ENCODE data around the gene OR5C1.

Gene OR5C1

DNA sequence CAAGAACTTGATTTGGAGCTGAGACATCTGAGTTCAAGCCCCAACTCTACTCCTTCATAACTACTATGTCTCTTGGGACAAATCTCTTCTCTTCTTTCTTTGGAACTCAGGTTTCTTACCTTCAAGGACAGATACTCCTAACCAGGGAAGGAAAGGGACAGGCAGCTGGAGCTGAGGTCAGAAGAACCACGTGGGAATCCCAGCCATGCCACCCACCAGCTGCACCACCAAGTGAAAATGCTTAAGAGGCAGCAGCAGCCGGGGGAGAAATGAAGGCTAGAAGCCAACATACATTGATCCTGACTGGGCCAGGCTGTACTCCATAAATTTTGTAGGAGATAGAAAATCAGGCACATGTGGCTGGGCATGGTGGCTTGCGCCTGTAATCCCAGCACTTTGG lies 9.6 kb upstream of the OR5C1 start:
- peaks cover 4% of the 10 kb centered on the region for H3K27me3 ChIP-seq (ENCODE audit: insufficient read depth, low read depth, severe bottlenecking)
- no peaks in the 10 kb centered on the region for H3K36me3 ChIP-seq
- no peak overlapping the region for H3K4me3 ChIP-seq (ENCODE audit: low read depth, low read length)
- TF ChIP-seq, protein P1, sequence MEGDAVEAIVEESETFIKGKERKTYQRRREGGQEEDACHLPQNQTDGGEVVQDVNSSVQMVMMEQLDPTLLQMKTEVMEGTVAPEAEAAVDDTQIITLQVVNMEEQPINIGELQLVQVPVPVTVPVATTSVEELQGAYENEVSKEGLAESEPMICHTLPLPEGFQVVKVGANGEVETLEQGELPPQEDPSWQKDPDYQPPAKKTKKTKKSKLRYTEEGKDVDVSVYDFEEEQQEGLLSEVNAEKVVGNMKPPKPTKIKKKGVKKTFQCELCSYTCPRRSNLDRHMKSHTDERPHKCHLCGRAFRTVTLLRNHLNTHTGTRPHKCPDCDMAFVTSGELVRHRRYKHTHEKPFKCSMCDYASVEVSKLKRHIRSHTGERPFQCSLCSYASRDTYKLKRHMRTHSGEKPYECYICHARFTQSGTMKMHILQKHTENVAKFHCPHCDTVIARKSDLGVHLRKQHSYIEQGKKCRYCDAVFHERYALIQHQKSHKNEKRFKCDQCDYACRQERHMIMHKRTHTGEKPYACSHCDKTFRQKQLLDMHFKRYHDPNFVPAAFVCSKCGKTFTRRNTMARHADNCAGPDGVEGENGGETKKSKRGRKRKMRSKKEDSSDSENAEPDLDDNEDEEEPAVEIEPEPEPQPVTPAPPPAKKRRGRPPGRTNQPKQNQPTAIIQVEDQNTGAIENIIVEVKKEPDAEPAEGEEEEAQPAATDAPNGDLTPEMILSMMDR (IDR thresholded peaks at IDR 0.05; ENCODE audit: low read depth, low read length), result no peak
- no peak overlapping the region for H3K27ac ChIP-seq
- no peak for DNase-seq
- H3K9me3 ChIP-seq (ENCODE audit: severe bottlenecking), result no peaks in the 10 kb centered on the region

DNA sequence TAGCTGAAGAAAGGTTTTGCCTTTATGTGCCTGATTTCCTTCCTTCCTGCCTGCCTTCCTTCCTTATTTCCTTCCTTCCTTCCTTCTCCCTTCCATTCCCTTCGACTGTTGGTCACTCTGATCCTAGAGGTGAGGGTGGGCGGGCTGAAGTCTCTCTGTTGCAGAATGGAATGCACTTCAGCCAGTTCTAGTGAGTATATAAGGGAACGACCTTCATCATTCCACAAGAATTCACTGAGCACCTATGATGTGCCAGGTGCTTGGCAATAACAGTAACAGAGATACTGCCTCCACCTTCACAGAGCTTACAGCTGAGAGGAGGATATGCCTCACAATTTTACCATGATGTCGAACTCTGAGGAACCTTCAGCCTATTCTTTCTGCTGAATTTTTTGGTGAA lies 8.7 kb upstream of the OR5C1 start:
- H3K9me3 ChIP-seq (ENCODE audit: severe bottlenecking), result no peaks in the 10 kb centered on the region
- peaks cover 4% of the 10 kb centered on the region for H3K27me3 ChIP-seq (ENCODE audit: insufficient read depth, low read depth, severe bottlenecking)
- no peak overlapping the region for H3K4me3 ChIP-seq (ENCODE audit: low read depth, low read length)
- DNase-seq, result no peak
- no peak overlapping the region for H3K27ac ChIP-seq
- H3K36me3 ChIP-seq, result no peaks in the 10 kb centered on the region
- TF ChIP-seq, protein P1 (IDR thresholded peaks at IDR 0.05; ENCODE audit: low read depth, low read length), result no peak

DNA sequence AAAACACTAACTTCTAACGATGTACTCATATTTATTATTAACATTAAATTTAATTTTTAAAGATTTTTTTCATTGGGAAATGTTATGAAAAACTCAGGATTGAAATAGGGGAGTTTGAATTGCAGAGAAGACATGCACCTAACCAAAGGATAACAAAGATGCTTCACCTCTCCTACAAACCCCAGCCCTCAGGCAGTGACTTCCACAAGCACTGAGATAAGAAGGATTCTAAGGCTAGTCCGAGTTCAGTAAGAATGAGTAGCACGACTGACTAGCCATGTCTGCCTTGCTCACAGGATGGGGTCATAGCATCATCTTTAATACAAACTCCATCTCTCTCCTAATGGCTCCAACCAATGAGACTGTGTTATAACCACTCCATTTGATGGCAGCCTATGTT lies 7.1 kb upstream of the OR5C1 start:
- TF ChIP-seq, protein P1 (IDR thresholded peaks at IDR 0.05; ENCODE audit: low read depth, low read length), result no peak
- H3K27me3 ChIP-seq (ENCODE audit: insufficient read depth, low read depth, severe bottlenecking), result peaks cover 4% of the 10 kb centered on the region
- no peaks in the 10 kb centered on the region for H3K9me3 ChIP-seq (ENCODE audit: severe bottlenecking)
- H3K27ac ChIP-seq, result no peak overlapping the region
- no peak overlapping the region for H3K4me3 ChIP-seq (ENCODE audit: low read depth, low read length)
- H3K36me3 ChIP-seq, result no peaks in the 10 kb centered on the region
- no peak for DNase-seq

DNA sequence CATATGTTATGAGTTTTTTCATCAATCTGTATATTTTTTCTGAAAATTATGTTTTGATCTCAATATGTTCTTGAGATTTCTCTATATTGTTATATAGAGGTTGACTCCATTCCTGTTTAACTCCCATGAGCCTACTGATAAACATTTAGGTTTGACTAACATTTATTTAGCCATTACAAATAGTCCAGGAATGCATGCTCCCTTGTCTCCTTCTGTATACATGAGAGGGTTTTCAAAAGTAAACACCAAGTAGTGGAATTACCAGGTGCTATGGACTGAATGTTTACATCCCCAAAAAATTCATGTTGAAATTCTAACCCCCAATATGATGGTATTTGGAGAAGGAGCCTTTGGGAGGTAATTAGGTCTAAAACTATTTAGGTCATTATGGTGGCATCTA lies 3.5 kb upstream of the OR5C1 start:
- no peak for DNase-seq
- Histone ChIP-seq H3K27me3 (ENCODE audit: insufficient read depth, low read depth, severe bottlenecking) (peaks cover 5% of the 10 kb centered on the region), H3K27ac (no peak overlapping the region), H3K36me3 (no peaks in the 10 kb centered on the region), H3K9me3 (ENCODE audit: severe bottlenecking) (no peaks in the 10 kb centered on the region), H3K4me3 (ENCODE audit: low read depth, low read length) (no peak overlapping the region)
- TF ChIP-seq, protein P1 (IDR thresholded peaks at IDR 0.05; ENCODE audit: low read depth, low read length), result no peak

DNA sequence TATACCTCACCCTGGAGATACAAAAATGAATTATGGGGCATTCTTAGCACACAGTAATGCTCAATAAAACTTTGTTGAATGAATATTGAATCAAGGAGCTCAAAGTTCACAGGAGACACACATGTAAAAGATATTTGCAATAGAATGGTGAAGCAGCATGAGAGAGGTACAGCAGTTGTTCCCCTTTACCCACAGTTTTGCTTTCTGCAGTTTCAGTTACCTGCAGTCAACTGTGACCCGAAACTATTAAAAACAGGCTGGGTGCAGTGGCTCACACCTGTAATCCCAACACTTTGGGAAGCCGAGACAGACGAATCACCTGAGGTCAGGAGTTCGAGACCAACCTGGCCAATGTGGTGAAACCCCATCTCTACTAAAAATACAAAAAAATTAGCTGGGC lies 2.4 kb upstream of the OR5C1 start:
- DNase-seq, result no peak
- TF ChIP-seq, protein P1 (IDR thresholded peaks at IDR 0.05; ENCODE audit: low read depth, low read length), result no peak
- H3K9me3 ChIP-seq (ENCODE audit: severe bottlenecking), result no peaks in the 10 kb centered on the region
- no peak overlapping the region for H3K27ac ChIP-seq
- no peak overlapping the region for H3K4me3 ChIP-seq (ENCODE audit: low read depth, low read length)
- H3K27me3 ChIP-seq (ENCODE audit: insufficient read depth, low read depth, severe bottlenecking), result peaks cover 5% of the 10 kb centered on the region
- no peaks in the 10 kb centered on the region for H3K36me3 ChIP-seq

DNA sequence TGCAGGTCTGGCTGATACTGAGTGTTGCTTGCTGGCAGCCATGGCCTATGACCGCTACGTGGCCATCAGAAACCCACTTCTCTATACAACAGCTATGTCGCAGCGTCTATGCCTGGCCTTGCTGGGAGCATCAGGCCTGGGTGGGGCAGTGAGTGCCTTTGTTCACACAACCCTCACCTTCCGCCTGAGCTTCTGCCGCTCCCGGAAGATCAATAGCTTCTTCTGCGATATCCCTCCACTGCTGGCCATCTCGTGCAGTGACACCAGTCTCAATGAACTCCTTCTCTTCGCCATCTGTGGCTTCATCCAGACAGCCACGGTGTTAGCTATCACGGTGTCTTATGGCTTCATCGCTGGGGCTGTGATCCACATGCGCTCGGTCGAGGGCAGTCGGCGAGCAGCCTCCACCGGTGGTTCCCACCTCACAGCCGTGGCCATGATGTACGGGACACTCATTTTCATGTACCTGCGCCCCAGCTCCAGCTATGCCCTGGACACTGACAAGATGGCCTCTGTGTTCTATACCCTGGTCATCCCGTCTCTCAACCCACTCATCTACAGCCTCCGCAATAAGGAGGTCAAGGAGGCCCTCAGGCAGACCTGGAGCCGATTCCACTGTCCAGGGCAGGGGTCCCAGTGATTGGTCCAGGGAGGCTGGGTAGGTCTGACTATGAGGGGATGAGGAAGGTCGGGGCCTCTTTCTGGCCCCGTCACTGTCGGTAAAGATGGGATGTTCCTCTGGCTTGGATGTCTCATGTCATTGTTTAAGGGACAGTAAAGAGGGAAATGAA lies 718 bp downstream of the OR5C1 start:
- Histone ChIP-seq H3K27me3 (ENCODE audit: insufficient read depth, low read depth, severe bottlenecking) (peaks cover 5% of the 10 kb centered on the region), H3K4me3 (ENCODE audit: low read depth, low read length) (no peak overlapping the region), H3K36me3 (no peaks in the 10 kb centered on the region), H3K9me3 (ENCODE audit: severe bottlenecking) (peaks cover 2% of the 10 kb centered on the region), H3K27ac (no peak overlapping the region)
- no peak for DNase-seq
- TF ChIP-seq, protein P1 (IDR thresholded peaks at IDR 0.05; ENCODE audit: low read depth, low read length), result no peak

Measured in WERI-Rb-1 (cell line).